ENCODE results near the gene CHODL. TPM values are rescaled to one million over a fixed set of nuclear protein-coding genes. Genes with fewer than 3 reads are reported as not detected.
A peak's percentile ranks its signal among the peaks of the same experiment; 100 is the strongest.

Gene CHODL
- total and polyA plus RNA-seq, 5 donors = 0.45 to 4.9 (median 1.7) TPM

- intact Hi-C loops (cut with DNase I) = no loop called here
- 77% methylated on average over 4 of the region's 4 CpGs for WGBS
These were observed 40.7 kb downstream of the CHODL start for GRCh38 chr21:18285379-18285778.

GRCh38 chr21:18289876-18290275, 45.2 kb downstream of the CHODL start:
- DNase-seq = no peak
- no peak overlapping the region for H3K27ac ChIP-seq (ENCODE audit: low read length)
- no peaks in the 10 kb centered on the region for H3K4me1 ChIP-seq (ENCODE audit: control insufficient read depth, insufficient read depth, low read length)
- intact Hi-C loops (cut with DNase I) = no loop called here
- H3K4me3 ChIP-seq (ENCODE audit: low read length) = no peak overlapping the region
- no peaks in the 10 kb centered on the region for H3K9me3 ChIP-seq (ENCODE audit: control insufficient read depth, low read length)
- 57% methylated on average over 2 of the region's 2 CpGs for WGBS
- no peaks in the 10 kb centered on the region for H3K27me3 ChIP-seq (ENCODE audit: control insufficient read depth, insufficient read depth)
- no peak for ATAC-seq

More at GRCh38 chr21:18285379-18285778, 40.7 kb downstream of the CHODL start:
- Histone ChIP-seq H3K9me3 (ENCODE audit: control insufficient read depth, low read length) (no peaks in the 10 kb centered on the region), H3K27ac (ENCODE audit: low read length) (no peak overlapping the region), H3K4me1 (ENCODE audit: control insufficient read depth, insufficient read depth, low read length) (no peaks in the 10 kb centered on the region), H3K27me3 (ENCODE audit: control insufficient read depth, insufficient read depth) (no peaks in the 10 kb centered on the region), H3K4me3 (ENCODE audit: low read length) (no peak overlapping the region)
- ATAC-seq (no peak), DNase-seq (no peak)

DNA sequence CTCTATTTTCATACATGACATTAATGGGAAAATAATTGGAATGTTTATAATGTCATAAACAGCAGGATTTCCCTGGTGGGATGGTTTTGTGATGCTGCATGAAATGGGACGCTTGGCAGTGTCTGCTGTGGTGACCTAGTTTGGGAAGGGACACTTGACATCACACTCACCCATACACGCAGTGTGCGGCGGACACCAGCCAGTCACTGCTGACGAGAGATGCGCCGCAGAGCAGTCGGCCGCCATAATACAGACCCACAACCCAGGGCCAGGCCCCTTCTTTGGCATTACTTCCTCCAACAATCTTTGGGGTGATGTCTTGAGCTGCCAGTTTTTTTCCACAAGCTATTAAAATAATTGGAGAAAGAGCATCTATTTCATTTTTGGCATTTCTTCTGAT, 49.5 kb downstream of the CHODL start:
- H3K27ac ChIP-seq (ENCODE audit: low read length) = no peak overlapping the region
- no peaks in the 10 kb centered on the region for H3K4me1 ChIP-seq (ENCODE audit: control insufficient read depth, insufficient read depth, low read length)
- H3K27me3 ChIP-seq (ENCODE audit: control insufficient read depth, insufficient read depth) = no peaks in the 10 kb centered on the region
- intact Hi-C loops (cut with DNase I) = no loop called here
- DNase-seq (peak in 1 of 3 donors; percentile 8), ATAC-seq (no peak)
- WGBS = 77% methylated on average over 9 of the region's 9 CpGs
- H3K4me3 ChIP-seq (ENCODE audit: low read length) = no peak overlapping the region
- no peaks in the 10 kb centered on the region for H3K9me3 ChIP-seq (ENCODE audit: control insufficient read depth, low read length)

DNA sequence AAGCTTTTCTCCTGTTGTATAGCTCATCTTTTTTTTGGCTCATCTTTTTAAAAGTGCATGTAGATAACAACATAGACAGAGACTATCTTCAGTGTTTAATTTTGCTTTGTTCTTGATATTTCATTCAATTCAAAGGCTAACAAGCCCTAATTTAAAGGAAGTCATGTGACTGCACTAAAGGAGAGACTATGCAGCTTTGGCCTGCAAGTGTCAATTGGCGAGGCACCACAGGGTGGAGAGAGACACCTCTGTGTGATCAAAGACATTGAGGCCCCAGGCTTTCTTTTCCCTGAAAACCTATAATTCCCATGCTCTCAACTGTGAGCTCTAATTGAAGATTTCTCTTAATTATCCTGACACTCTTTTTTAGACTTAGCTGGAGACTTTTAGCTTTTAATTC, 53.6 kb downstream of the CHODL start:
- DNase-seq (no peak), ATAC-seq (no peak)
- H3K4me1 ChIP-seq (ENCODE audit: control insufficient read depth, insufficient read depth, low read length) = no peaks in the 10 kb centered on the region
- H3K9me3 ChIP-seq (ENCODE audit: control insufficient read depth, low read length) = no peaks in the 10 kb centered on the region
- no peak overlapping the region for H3K27ac ChIP-seq (ENCODE audit: low read length)
- no peak overlapping the region for H3K4me3 ChIP-seq (ENCODE audit: low read length)
- intact Hi-C loops (cut with DNase I) = no loop called here
- no peaks in the 10 kb centered on the region for H3K27me3 ChIP-seq (ENCODE audit: control insufficient read depth, insufficient read depth)
- 48% methylated on average over 1 of the region's 1 CpG for WGBS

Other genes starting within 250 kb of the CHODL start
- gene TMPRSS15, start 159.0 kb downstream of the CHODL start, total RNA-seq = not detected
- gene TMPRSS15, start 159.0 kb downstream of the CHODL start, polyA plus RNA-seq = not detected

All from right cardiac atrium (tissue), 5 donors.